Measurements from ENCODE around the gene ATM.
"Not testable (repeated sequence)": the region's sequence is repeated elsewhere in the genome, so short reads cannot be mapped to it uniquely, and the experiment has no call there.

ATM gene

GRCh38 chr11:108394744-108395284 lies 171.9 kb downstream of the ATM start:
- TF ChIP-seq ZFP3 (tag by site-specific recombination; IDR thresholded peaks at IDR 0.05; ENCODE audit: low read depth), result no peak
- no peak for TF ChIP-seq ZNF280C (tag by site-specific recombination; IDR thresholded peaks at IDR 0.05)
- no peak for TF ChIP-seq GLI2 (tag by site-specific recombination; IDR thresholded peaks at IDR 0.05; ENCODE audit: borderline replicate concordance, low read depth)
- TF ChIP-seq ZNF677 (tag by site-specific recombination; IDR thresholded peaks at IDR 0.05), result no peak
- TF ChIP-seq ZNF596 (tag by site-specific recombination; IDR thresholded peaks at IDR 0.05), result no peak
- ChIA-PET CTCF (no interaction called here), POLR2A (no interaction called here)
- no peaks in the 10 kb centered on the region for H3K9me3 ChIP-seq (ENCODE audit: control insufficient read depth, insufficient read depth, low read depth, low read length)
- no peak overlapping the region for H3K4me3 ChIP-seq (ENCODE audit: low read depth, low read length)
- H3K36me3 ChIP-seq (ENCODE audit: control insufficient read depth in 2 of 2, insufficient read depth in 1 of 2, low read length in 2 of 2), result no peaks in the 10 kb centered on the region
- H3K4me1 ChIP-seq (ENCODE audit: control insufficient read depth, insufficient read depth, low read length), result no peaks in the 10 kb centered on the region
- no peak overlapping the region for H3K27ac ChIP-seq (ENCODE audit: extremely low read depth, low read depth, low read length)

GRCh38 chr11:108396672-108397071 lies 173.8 kb downstream of the ATM start:
- TF ChIP-seq ZBTB11 (tag by site-specific recombination; conservative IDR thresholded peaks at IDR 0.05; ENCODE audit: low read depth) (peak; percentile 58), ZNF555 (tag by site-specific recombination; conservative IDR thresholded peaks at IDR 0.05) (peak; percentile 43), ZNF623 (tag by site-specific recombination; IDR thresholded peaks at IDR 0.05) (peak; percentile 58; the same call in 1 of the 2 replicates), REST (tag by site-specific recombination; IDR thresholded peaks at IDR 0.05) (0 out of 2 replicates have a peak, but pooled peaks have one; percentile 36), ZNF426 (tag by site-specific recombination; IDR thresholded peaks at IDR 0.05) (peak; percentile 60), ZNF518A (tag by site-specific recombination; conservative IDR thresholded peaks at IDR 0.05; ENCODE audit: low read depth) (peak; percentile 60; the same call in 1 of the 2 replicates), ZBTB8A (tag by site-specific recombination; IDR thresholded peaks at IDR 0.05) (0 out of 2 replicates have a peak, but pooled peaks have one; percentile 25), ZNF394 (tag by site-specific recombination; IDR thresholded peaks at IDR 0.05; ENCODE audit: borderline replicate concordance) (peak; percentile 73; the same call in 1 of the 2 replicates)
- H3K4me3 ChIP-seq (ENCODE audit: low read depth, low read length); POLR2A ChIA-PET; H3K27ac ChIP-seq (ENCODE audit: extremely low read depth, low read depth, low read length); H3K4me1 ChIP-seq (ENCODE audit: control insufficient read depth, insufficient read depth, low read length); H3K36me3 ChIP-seq (ENCODE audit: control insufficient read depth in 2 of 2, insufficient read depth in 1 of 2, low read length in 2 of 2); H3K9me3 ChIP-seq (ENCODE audit: control insufficient read depth, insufficient read depth, low read depth, low read length): not testable (repeated sequence)
- CTCF ChIA-PET, result interaction anchor here (1.5 kb wide), 1 partner anchor 251 kb away, joined by 5 read pairs; no protein-coding TSS in a partner anchor
